HG03060 (cell line): Measurements from ENCODE around the gene TFR2.

Experiments
- ATAC-seq: cut with Tn5 transposase; IDR thresholded peaks from one replicate; pipeline ENCODE4 v1.9.1; 2021; ENCODE audit warnings: low read depth, moderate number of reproducible peaks; ENCODE audit not compliant: unreplicated experiment

Gene TFR2

DNA sequence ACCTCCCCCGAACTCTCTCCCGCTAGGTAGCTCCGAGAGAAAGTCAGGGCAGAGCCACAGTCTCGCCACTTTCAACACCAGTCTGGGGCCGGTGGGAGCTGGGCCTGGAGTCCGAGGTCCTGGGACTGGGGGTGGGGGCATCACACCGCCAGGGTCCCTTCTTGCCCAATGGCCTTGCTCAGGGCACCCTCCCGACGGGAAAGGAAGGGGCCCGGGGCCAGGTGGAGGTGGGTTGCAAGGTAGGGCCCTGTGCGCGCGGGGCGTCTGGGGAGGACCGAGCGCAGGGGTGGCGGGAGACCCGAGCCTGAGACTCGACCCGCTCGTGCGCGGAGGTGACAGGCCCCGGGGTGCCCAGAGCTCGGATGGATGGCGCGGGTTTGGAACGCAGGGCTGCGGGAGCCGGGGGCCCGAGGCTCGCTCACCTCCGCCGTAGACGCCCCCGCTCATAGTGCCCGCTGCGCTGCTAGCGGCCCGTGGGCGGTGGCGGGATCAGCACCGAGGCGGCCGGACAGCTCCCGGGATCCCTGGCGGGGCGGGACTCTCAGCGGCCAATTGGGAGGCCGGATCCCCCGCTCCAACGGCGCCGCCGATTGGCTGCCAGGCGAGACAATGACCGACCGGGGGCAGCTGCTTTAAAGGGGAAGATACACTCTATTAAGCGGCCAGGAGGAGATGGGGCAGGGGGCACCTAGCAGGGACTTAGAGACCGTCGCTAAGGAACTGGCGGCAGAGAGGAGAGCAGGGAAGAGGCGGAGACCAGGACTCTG lies 14.7 kb upstream of the TFR2 start, which contains the start of gene ACTL6B:
TSS of gene ACTL6B (minus strand) at position 541 of the 767 bp plus-strand sequence. CDS start at position 447, 94 bp downstream.
- no peak for ATAC-seq

DNA sequence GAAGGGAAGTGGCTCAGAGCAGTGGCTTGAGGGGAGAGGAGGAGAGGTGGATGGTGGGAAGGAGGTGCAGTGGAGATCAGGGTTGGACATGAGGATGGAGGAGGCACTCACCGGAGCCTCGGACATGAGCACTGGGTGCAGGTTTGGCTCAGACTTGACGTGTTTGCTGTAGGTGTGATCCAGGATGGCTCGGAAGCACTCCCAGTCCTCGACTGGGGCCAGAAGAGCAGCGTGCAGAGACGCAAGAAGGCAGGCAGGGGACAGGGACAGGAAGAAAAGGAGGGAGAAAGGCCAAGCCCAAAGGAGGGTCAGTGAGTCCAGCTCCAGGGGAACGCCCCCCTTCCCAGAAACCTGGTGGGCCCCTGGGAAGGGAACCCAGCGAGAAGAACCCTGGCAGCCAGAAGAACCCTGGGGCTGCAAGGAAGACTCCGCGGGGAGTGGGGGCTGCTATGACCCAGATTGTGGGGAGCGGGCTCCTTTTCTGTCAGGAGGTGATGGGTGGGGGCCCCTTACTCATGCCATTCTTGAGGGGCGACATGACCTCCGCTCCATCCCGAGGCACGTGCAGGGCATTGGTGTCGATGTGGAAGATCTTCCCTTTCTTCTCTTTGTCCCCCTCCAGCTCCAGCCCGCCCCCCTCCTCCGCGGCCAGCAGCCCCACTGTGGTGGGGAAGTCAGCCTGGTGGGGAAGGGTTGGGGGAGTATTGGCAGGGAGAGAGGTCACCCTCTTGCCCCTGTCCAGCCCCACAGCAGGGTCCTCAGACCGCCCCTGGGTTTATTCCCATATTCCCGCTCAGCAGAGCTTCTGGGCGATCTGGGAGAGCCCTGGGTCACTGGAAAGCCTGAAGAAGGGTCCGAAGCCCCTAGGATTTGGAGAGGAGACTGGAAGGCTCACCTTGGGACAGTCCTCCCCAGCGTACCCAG lies 13.8 kb upstream of the TFR2 start:
- no peak for ATAC-seq

GRCh38 chr7:100649826-100650565 lies 8.6 kb upstream of the TFR2 start:
- no peak for ATAC-seq

- no peak for ATAC-seq
These were observed 1.2 kb upstream of the TFR2 start for GRCh38 chr7:100642534-100642907.

- ATAC-seq = no peak
These were observed 645 bp upstream of the TFR2 start for GRCh38 chr7:100641860-100642533.

GRCh38 chr7:100640517-100641440 lies 573 bp downstream of the TFR2 start:
- ATAC-seq = no peak

- ATAC-seq = no peak
These were observed 1.3 kb downstream of the TFR2 start for GRCh38 chr7:100639995-100640516.

GRCh38 chr7:100632951-100633717 lies 8.2 kb downstream of the TFR2 start:
- ATAC-seq = no peak

- ATAC-seq = no peak
These were observed 11.3 kb downstream of the TFR2 start for GRCh38 chr7:100630066-100630465.

GRCh38 chr7:100629117-100629716 lies 12.1 kb downstream of the TFR2 start:
- ATAC-seq = no peak

- no peak for ATAC-seq
These were observed 14.2 kb downstream of the TFR2 start for GRCh38 chr7:100627238-100627549.

- ATAC-seq = no peak
These were observed 14.7 kb downstream of the TFR2 start for GRCh38 chr7:100626530-100627237.

GRCh38 chr7:100626055-100626454 lies 15.3 kb downstream of the TFR2 start:
- no peak for ATAC-seq

- ATAC-seq = no peak
These were observed 17.2 kb downstream of the TFR2 start for GRCh38 chr7:100623951-100624824.

GRCh38 chr7:100621554-100621953 lies 19.8 kb downstream of the TFR2 start:
- no peak for ATAC-seq

- no peak for ATAC-seq
These were observed 20.5 kb downstream of the TFR2 start for GRCh38 chr7:100620804-100621203.
